ENCODE results near the gene NELL1. TPM values are rescaled to one million over a fixed set of nuclear protein-coding genes. Genes with fewer than 3 reads are reported as not detected.

The NELL1 gene
- total RNA-seq, 1 experiment from 2014 or later, result not detected

- Histone ChIP-seq H3K27me3 (ENCODE audit: control insufficient read depth, insufficient read depth, low read length) (no peaks in the 10 kb centered on the region), H3K9me3 (ENCODE audit: control insufficient read depth, insufficient read depth, low read depth, low read length) (no peaks in the 10 kb centered on the region), H3K4me3 (ENCODE audit: low read depth in 2 of 2, low read length in 2 of 2) (no peak overlapping the region), H3K4me1 (ENCODE audit: control insufficient read depth, insufficient read depth, low read length) (no peaks in the 10 kb centered on the region), H3K36me3 (ENCODE audit: control insufficient read depth, insufficient read depth, low read length) (no peaks in the 10 kb centered on the region), H3K27ac (ENCODE audit: low read length) (no peak overlapping the region)
- TF ChIP-seq CTCF (IDR thresholded peaks at IDR 0.05), result peak; percentile 24; the same call in 1 of the 2 replicates
- TF ChIP-seq SIN3A (IDR thresholded peaks at IDR 0.05; ENCODE audit: borderline replicate concordance, insufficient read depth, low read depth, low read length), result no peak
- no TSS peak for BruUV-seq (replicated peaks)
- POLR2A ChIA-PET, result no interaction called here
- CTCF ChIA-PET, result no interaction called here
- intact Hi-C loops (cut with micrococcal nuclease; ENCODE audit: unreplicated experiment), result no loop called here
- ATAC-seq, result no peak
- in situ Hi-C loops (cut with HindIII; ENCODE audit: low pct_unique_long_range_greater_than_20kb, low sequenced_read_pairs), result no loop called here
- DNase-seq (ENCODE audit: low read depth, low spot score), result no peak
These were observed 85.5 kb downstream of the NELL1 start for GRCh38 chr11:20754933-20755332.

GRCh38 chr11:20759541-20759940 is 90.2 kb downstream of the NELL1 start:
- H3K9me3 ChIP-seq (ENCODE audit: control insufficient read depth, insufficient read depth, low read depth, low read length), result no peaks in the 10 kb centered on the region
- H3K36me3 ChIP-seq (ENCODE audit: control insufficient read depth, insufficient read depth, low read length), result no peaks in the 10 kb centered on the region
- no peak for TF ChIP-seq POLR2AphosphoS5 (IDR thresholded peaks at IDR 0.05; ENCODE audit: low read depth, low read length)
- no peaks in the 10 kb centered on the region for H3K27me3 ChIP-seq (ENCODE audit: control insufficient read depth, insufficient read depth, low read length)
- CTCF ChIA-PET, result no interaction called here
- intact Hi-C loops (cut with micrococcal nuclease; ENCODE audit: unreplicated experiment) (no loop called here), in situ Hi-C loops (cut with HindIII; ENCODE audit: low pct_unique_long_range_greater_than_20kb, low sequenced_read_pairs) (no loop called here)
- no TSS peak for BruUV-seq (replicated peaks)
- DNase-seq (ENCODE audit: low read depth, low spot score) (no peak), ATAC-seq (no peak)
- no peak overlapping the region for H3K4me3 ChIP-seq (ENCODE audit: low read depth in 2 of 2, low read length in 2 of 2)
- POLR2A ChIA-PET, result no interaction called here
- no peaks in the 10 kb centered on the region for H3K4me1 ChIP-seq (ENCODE audit: control insufficient read depth, insufficient read depth, low read length)
- no peak overlapping the region for H3K27ac ChIP-seq (ENCODE audit: low read length)

GRCh38 chr11:20760811-20761210 is 91.4 kb downstream of the NELL1 start:
- Histone ChIP-seq H3K4me1 (ENCODE audit: control insufficient read depth, insufficient read depth, low read length) (no peaks in the 10 kb centered on the region), H3K9me3 (ENCODE audit: control insufficient read depth, insufficient read depth, low read depth, low read length) (no peaks in the 10 kb centered on the region), H3K36me3 (ENCODE audit: control insufficient read depth, insufficient read depth, low read length) (no peaks in the 10 kb centered on the region), H3K27ac (ENCODE audit: low read length) (no peak overlapping the region), H3K4me3 (ENCODE audit: low read depth in 2 of 2, low read length in 2 of 2) (no peak overlapping the region), H3K27me3 (ENCODE audit: control insufficient read depth, insufficient read depth, low read length) (no peaks in the 10 kb centered on the region)
- intact Hi-C loops (cut with micrococcal nuclease; ENCODE audit: unreplicated experiment), result no loop called here
- in situ Hi-C loops (cut with HindIII; ENCODE audit: low pct_unique_long_range_greater_than_20kb, low sequenced_read_pairs), result no loop called here
- no TSS peak for BruUV-seq (replicated peaks)
- DNase-seq (ENCODE audit: low read depth, low spot score) (no peak), ATAC-seq (no peak)
- POLR2A ChIA-PET, result no interaction called here
- CTCF ChIA-PET, result no interaction called here
- TF ChIP-seq REST (IDR thresholded peaks at IDR 0.05; ENCODE audit: insufficient read depth in 1 of 2, low read depth in 2 of 2, low read length in 1 of 2) (no peak), POLR2AphosphoS5 (IDR thresholded peaks at IDR 0.05; ENCODE audit: low read depth, low read length) (no peak), SIN3A (IDR thresholded peaks at IDR 0.05; ENCODE audit: borderline replicate concordance, insufficient read depth, low read depth, low read length) (no peak), CTCF (IDR thresholded peaks at IDR 0.05) (no peak), TCF7L2 (IDR thresholded peaks at IDR 0.05; ENCODE audit: low read depth, low read length) (no peak)
